Astrocyte (in vitro differentiated cells and primary cell): ENCODE data around the gene CIB4.

Experiments
- EZH2 ChIP-seq: IDR thresholded peaks from 2 replicates; pipeline ENCODE4 v1.6.1; 2012; ENCODE audit warnings: mild to moderate bottlenecking, low read length, inconsistent platforms; ENCODE audit not compliant: insufficient read depth
- TF ChIP-seq, protein P1 (sequence below): IDR thresholded peaks from 2 replicates; pipeline ENCODE4 v1.5.1; 2011; ENCODE audit warnings: low read depth, mild to moderate bottlenecking, inconsistent platforms, low read length, moderate library complexity; ENCODE audit not compliant: insufficient read depth

DNA sequence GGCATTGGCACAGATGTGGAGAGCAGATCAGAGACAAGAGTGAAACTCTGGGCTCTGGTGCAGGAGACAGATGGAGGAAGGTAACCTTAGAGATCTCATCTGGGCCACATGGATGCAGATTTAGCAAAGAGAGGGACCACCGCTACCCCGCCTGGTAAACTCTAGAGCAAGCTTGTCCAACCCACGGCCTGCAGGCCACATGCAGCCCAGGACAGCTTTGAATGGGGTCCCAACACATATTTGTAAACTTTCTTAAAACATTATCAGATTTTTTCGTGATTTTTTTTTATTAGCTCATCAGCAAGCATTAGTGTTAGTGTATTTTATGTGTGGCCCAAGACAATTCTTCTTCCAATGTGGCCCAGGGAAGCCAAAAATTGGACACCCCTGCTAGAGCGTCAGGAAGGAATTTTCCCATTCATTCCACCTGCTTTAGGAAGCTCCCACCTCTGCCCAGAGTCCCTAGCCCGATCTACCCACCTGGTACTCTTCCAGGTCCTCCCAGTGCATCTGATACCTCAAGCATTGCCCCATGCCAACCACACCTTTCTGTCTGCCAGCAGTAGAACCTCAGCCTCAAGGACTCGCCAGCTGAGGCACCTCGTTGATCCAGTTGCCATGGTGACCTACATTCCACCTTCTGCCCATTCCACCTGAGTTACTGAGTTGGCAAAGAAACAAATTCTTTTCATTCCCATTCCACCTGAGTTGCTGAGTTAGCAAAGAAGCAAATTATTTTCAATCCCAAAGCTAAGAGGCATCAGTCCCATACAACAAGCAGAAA lies at the start of gene CIB4:
- TF ChIP-seq, protein P1, sequence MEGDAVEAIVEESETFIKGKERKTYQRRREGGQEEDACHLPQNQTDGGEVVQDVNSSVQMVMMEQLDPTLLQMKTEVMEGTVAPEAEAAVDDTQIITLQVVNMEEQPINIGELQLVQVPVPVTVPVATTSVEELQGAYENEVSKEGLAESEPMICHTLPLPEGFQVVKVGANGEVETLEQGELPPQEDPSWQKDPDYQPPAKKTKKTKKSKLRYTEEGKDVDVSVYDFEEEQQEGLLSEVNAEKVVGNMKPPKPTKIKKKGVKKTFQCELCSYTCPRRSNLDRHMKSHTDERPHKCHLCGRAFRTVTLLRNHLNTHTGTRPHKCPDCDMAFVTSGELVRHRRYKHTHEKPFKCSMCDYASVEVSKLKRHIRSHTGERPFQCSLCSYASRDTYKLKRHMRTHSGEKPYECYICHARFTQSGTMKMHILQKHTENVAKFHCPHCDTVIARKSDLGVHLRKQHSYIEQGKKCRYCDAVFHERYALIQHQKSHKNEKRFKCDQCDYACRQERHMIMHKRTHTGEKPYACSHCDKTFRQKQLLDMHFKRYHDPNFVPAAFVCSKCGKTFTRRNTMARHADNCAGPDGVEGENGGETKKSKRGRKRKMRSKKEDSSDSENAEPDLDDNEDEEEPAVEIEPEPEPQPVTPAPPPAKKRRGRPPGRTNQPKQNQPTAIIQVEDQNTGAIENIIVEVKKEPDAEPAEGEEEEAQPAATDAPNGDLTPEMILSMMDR = no peak
- TF ChIP-seq EZH2 = no peak
